ES-I3 (cell line): ENCODE measurements around the gene RAD18.

ENCODE experiments used
- H3K36me3 ChIP-seq: 2 replicates; pipeline ENCODE4 v1.6.1; 2013; ENCODE audit warnings: mild to moderate bottlenecking, low read length, control low read depth, moderate library complexity; ENCODE audit not compliant: insufficient read depth
- H3K4me1 ChIP-seq: 2 replicates; pipeline ENCODE4 v1.6.1; 2013; ENCODE audit warnings: mild to moderate bottlenecking, control low read depth, low read length; ENCODE audit not compliant: insufficient read depth
- H3K9ac ChIP-seq: 2 replicates; pipeline ENCODE4 v1.6.1; 2013; ENCODE audit warnings: low read depth, mild to moderate bottlenecking, low read length, moderate library complexity
- H3K9me3 ChIP-seq: 2 replicates; pipeline ENCODE4 v1.6.1; 2013; ENCODE audit warnings: mild to moderate bottlenecking, low read length, moderate library complexity; ENCODE audit not compliant: control insufficient read depth, insufficient read depth

RAD18 gene

DNA sequence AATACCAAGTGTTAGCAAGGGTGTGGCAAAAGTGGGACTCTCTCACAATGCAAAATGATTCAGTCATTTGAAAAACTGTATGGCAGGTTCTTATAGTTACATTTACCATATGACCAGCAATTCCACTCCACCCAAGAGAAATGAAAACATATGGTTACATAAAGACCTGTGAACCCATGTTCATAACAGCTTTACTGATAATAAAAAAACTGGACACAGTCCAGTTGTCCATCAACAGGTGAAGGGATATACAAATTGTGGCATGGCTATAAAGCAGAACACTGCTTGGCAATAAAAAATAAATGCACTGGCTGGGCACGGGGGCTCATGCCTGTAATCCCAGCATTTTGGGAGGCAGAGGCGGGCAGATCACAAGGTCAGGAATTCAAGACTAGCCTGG is 30.8 kb downstream of the RAD18 start:
- Histone ChIP-seq H3K36me3 (peaks cover 2% of the 10 kb centered on the region; the same call in 1 of the 2 replicates), H3K4me1 (no peaks in the 10 kb centered on the region), H3K9me3 (no peaks in the 10 kb centered on the region), H3K9ac (no peak overlapping the region)

DNA sequence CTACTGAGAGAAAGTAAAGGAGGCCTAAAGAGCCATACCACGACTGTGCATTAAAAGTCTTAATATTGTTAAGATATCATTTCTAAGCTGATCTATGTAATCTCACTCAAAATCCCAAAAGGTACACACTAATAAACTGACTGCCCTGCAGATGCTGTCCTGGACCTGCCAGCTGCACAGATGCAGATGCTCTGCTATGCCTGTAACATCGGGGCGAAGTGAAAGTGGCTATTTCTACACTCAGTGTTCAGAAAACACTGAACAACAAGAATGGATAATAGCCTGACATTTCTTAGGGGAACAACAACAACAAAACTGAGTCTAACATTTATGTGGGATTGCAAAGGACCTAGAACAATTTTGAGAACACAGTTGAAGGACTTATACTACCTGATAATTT is 31.9 kb downstream of the RAD18 start:
- peaks cover 2% of the 10 kb centered on the region; the same call in 1 of the 2 replicates for H3K36me3 ChIP-seq
- no peaks in the 10 kb centered on the region for H3K9me3 ChIP-seq
- no peak overlapping the region for H3K9ac ChIP-seq
- H3K4me1 ChIP-seq: no peaks in the 10 kb centered on the region

- H3K9me3 ChIP-seq: no peaks in the 10 kb centered on the region
- H3K9ac ChIP-seq: no peak overlapping the region
- no peaks in the 10 kb centered on the region for H3K36me3 ChIP-seq
- no peaks in the 10 kb centered on the region for H3K4me1 ChIP-seq
These were observed 33.4 kb downstream of the RAD18 start for GRCh38 chr3:8929860-8930259.

GRCh38 chr3:8914491-8914890 is 48.8 kb downstream of the RAD18 start:
- no peaks in the 10 kb centered on the region for H3K9me3 ChIP-seq
- no peaks in the 10 kb centered on the region for H3K36me3 ChIP-seq
- H3K4me1 ChIP-seq: no peaks in the 10 kb centered on the region
- H3K9ac ChIP-seq: no peak overlapping the region

GRCh38 chr3:8911781-8912180 is 51.5 kb downstream of the RAD18 start:
- H3K9me3 ChIP-seq: no peaks in the 10 kb centered on the region
- no peak overlapping the region for H3K9ac ChIP-seq
- H3K4me1 ChIP-seq: no peaks in the 10 kb centered on the region
- no peaks in the 10 kb centered on the region; the same call in 1 of the 2 replicates for H3K36me3 ChIP-seq

- Histone ChIP-seq H3K36me3 (no peaks in the 10 kb centered on the region; the same call in 1 of the 2 replicates), H3K9me3 (no peaks in the 10 kb centered on the region), H3K9ac (no peak overlapping the region), H3K4me1 (no peaks in the 10 kb centered on the region)
These were observed 54.1 kb downstream of the RAD18 start for GRCh38 chr3:8909160-8909559.

GRCh38 chr3:8903191-8903590 is 60.1 kb downstream of the RAD18 start:
- no peaks in the 10 kb centered on the region for H3K9me3 ChIP-seq
- H3K36me3 ChIP-seq: no peaks in the 10 kb centered on the region
- no peaks in the 10 kb centered on the region for H3K4me1 ChIP-seq
- no peak overlapping the region for H3K9ac ChIP-seq

DNA sequence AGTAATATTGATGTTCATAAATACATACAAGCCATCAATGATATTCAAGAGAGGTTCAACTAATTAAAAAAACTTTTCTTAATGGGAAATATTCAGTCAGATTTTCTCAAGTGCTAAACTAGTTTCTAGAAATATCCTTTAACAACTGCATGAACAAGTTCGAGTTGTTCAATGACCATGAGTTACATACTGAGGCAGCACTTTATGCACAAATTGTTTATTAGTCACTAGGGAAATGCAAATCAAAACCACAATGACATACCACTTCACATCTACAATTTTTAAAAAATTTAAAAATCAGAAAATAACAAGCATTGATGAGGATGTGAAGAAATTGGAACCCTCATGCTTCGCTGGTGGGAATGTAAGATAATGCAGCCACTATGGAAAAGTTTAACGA is 62.4 kb downstream of the RAD18 start:
- no peak overlapping the region for H3K9ac ChIP-seq
- no peaks in the 10 kb centered on the region for H3K9me3 ChIP-seq
- H3K36me3 ChIP-seq: no peaks in the 10 kb centered on the region
- no peaks in the 10 kb centered on the region for H3K4me1 ChIP-seq

GRCh38 chr3:8899876-8900460 is 63.3 kb downstream of the RAD18 start:
- H3K9me3 ChIP-seq: no peaks in the 10 kb centered on the region
- H3K36me3 ChIP-seq: 0 out of 2 replicates have a peak, but pooled peaks cover 2% of the 10 kb centered on the region
- no peaks in the 10 kb centered on the region for H3K4me1 ChIP-seq
- no peak overlapping the region for H3K9ac ChIP-seq

GRCh38 chr3:8895829-8896228 is 67.4 kb downstream of the RAD18 start:
- H3K4me1 ChIP-seq: no peaks in the 10 kb centered on the region
- H3K36me3 ChIP-seq: 0 out of 2 replicates have a peak, but pooled peaks cover 2% of the 10 kb centered on the region
- H3K9ac ChIP-seq: no peak overlapping the region
- no peaks in the 10 kb centered on the region for H3K9me3 ChIP-seq

DNA sequence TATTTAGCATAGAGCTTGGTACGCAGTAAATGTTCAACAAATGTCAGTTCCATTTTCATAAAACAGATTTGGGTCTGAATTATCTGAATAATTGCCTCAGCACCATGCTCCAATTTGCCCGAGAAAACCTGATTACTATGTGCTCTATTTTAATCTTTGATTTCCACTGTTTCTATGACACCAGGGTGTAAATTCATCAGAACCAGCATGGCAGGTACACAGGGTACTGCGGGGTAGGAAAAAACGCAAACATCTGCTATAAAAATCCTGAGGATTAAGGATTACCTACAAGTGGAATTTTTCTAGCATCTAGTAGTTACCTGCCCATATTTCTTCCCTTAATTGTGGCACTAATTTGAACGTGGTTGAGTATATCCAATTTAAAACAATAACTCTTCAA is 70.3 kb downstream of the RAD18 start:
- Histone ChIP-seq H3K9me3 (no peaks in the 10 kb centered on the region), H3K36me3 (peaks cover 7% of the 10 kb centered on the region; the same call in 1 of the 2 replicates), H3K4me1 (no peaks in the 10 kb centered on the region), H3K9ac (no peak overlapping the region)

- Histone ChIP-seq H3K9me3 (no peaks in the 10 kb centered on the region), H3K4me1 (no peaks in the 10 kb centered on the region), H3K36me3 (peaks cover 7% of the 10 kb centered on the region; the same call in 1 of the 2 replicates), H3K9ac (no peak overlapping the region)
These were observed 71.5 kb downstream of the RAD18 start for GRCh38 chr3:8891774-8892173.

- Histone ChIP-seq H3K9me3 (no peaks in the 10 kb centered on the region), H3K36me3 (peaks cover 9% of the 10 kb centered on the region; the same call in 1 of the 2 replicates), H3K9ac (no peak overlapping the region), H3K4me1 (no peaks in the 10 kb centered on the region)
These were observed 72.0 kb downstream of the RAD18 start for GRCh38 chr3:8891303-8891702.

- no peak overlapping the region for H3K9ac ChIP-seq
- H3K9me3 ChIP-seq: no peaks in the 10 kb centered on the region
- H3K36me3 ChIP-seq: peaks cover 13% of the 10 kb centered on the region
- no peaks in the 10 kb centered on the region for H3K4me1 ChIP-seq
These were observed 74.9 kb downstream of the RAD18 start for GRCh38 chr3:8888301-8888915.
